Activated naive CD4-positive, alpha-beta T cell treated with anti-CD3 and anti-CD28 coated beads, Interleukin-2, amount 50 U/mL, for 16 hours (primary cell): ENCODE data around the gene TLNRD1.

Experiments used
- DNase-seq: peaks from one replicate; pipeline ENCODE4 v3.0.0-alpha.2; 2020

Gene TLNRD1

GRCh38 chr15:81002331-81003096, 1.8 kb downstream of the TLNRD1 start:
- DNase-seq: no peak

- no peak for DNase-seq
Observed at GRCh38 chr15:81003097-81003350, 2.3 kb downstream of the TLNRD1 start.

- no peak for DNase-seq
Observed at GRCh38 chr15:81006124-81006523, 5.4 kb downstream of the TLNRD1 start.

- DNase-seq: no peak
Observed at GRCh38 chr15:81007428-81008064, 6.8 kb downstream of the TLNRD1 start.

GRCh38 chr15:81008312-81008711, 7.6 kb downstream of the TLNRD1 start:
- DNase-seq: no peak

GRCh38 chr15:81010086-81010485, 9.4 kb downstream of the TLNRD1 start:
- DNase-seq: no peak

- no peak for DNase-seq
Observed at GRCh38 chr15:81011593-81011992, 10.9 kb downstream of the TLNRD1 start.

GRCh38 chr15:81012588-81012987, 11.9 kb downstream of the TLNRD1 start:
- DNase-seq: no peak

- DNase-seq: no peak
Observed at GRCh38 chr15:81013396-81013929, 12.7 kb downstream of the TLNRD1 start.

GRCh38 chr15:81014446-81015093, 13.8 kb downstream of the TLNRD1 start:
- DNase-seq: no peak

GRCh38 chr15:81015621-81016488, 15.1 kb downstream of the TLNRD1 start:
- no peak for DNase-seq

GRCh38 chr15:81016489-81017068, 15.9 kb downstream of the TLNRD1 start:
- no peak for DNase-seq

- DNase-seq: no peak
Observed at GRCh38 chr15:81018197-81018596, 17.5 kb downstream of the TLNRD1 start.

- DNase-seq: no peak
Observed at GRCh38 chr15:81021321-81021720, 20.6 kb downstream of the TLNRD1 start.

GRCh38 chr15:81023483-81024264, 23.0 kb downstream of the TLNRD1 start:
- DNase-seq: no peak

GRCh38 chr15:81024265-81024872, 23.6 kb downstream of the TLNRD1 start:
- DNase-seq: no peak

GRCh38 chr15:81024936-81025335, 24.2 kb downstream of the TLNRD1 start:
- no peak for DNase-seq

- DNase-seq: no peak
Observed at GRCh38 chr15:81025721-81026370, 25.1 kb downstream of the TLNRD1 start.

GRCh38 chr15:81026836-81027599, 26.3 kb downstream of the TLNRD1 start:
- no peak for DNase-seq
